Measurements from ENCODE around the gene SEPTIN6. TPM values are rescaled to one million over a fixed set of nuclear protein-coding genes. Genes with fewer than 3 reads are reported as not detected.

Gene SEPTIN6
- total RNA-seq, 1 experiment from 2014 or later = 31.2 TPM

DNA sequence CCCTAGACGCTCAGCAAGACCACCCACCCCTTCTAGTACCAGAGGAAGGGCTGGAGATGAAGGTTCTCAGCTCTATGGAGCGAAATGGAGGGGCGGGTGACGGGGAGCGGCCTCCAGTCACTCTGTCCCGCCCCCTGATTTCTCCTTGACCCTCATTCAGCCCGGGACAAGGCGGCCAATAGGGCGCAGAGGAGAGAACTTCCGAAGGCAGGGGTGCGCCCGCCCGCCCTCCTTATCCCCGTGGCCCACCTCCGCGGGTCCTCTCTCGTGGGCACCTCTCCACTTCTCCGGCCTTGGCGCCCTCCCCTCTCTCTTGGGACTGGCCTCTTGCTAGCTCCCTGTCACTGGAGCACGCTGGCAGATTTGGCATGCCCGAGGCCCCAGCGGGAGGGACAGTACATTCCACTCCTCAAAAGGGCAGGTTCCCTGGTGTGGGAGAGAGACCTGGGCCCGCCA, 1.1 kb upstream of the SEPTIN6 start:
- H3K27ac ChIP-seq (ENCODE audit: low read length) = peak overlapping the region; percentile 74
- ChIA-PET POLR2A (interaction anchor here (0.5 kb wide), 1 partner anchor 1018 kb away, joined by 9 read pairs; no protein-coding TSS in a partner anchor), CTCF (interaction anchor here (0.6 to 1.8 kb wide), 4 partner anchors 36 to 84 kb away, joined by 3 to 5 read pairs (median 4); no protein-coding TSS in a partner anchor)
- intact Hi-C loops (cut with micrococcal nuclease; ENCODE audit: unreplicated experiment) = no loop called here
- H3K36me3 ChIP-seq (ENCODE audit: control insufficient read depth, insufficient read depth, low read length) = no peaks in the 10 kb centered on the region
- H3K9me3 ChIP-seq (ENCODE audit: control insufficient read depth, insufficient read depth, low read depth, low read length) = no peaks in the 10 kb centered on the region
- DNase-seq (ENCODE audit: low read depth, low spot score) = no peak
- H3K4me1 ChIP-seq (ENCODE audit: control insufficient read depth, insufficient read depth, low read length) = peaks cover 6% of the 10 kb centered on the region
- no peak for TF ChIP-seq SIN3A (IDR thresholded peaks at IDR 0.05; ENCODE audit: borderline replicate concordance, insufficient read depth, low read depth, low read length)
- TF ChIP-seq TCF7L2 (IDR thresholded peaks at IDR 0.05; ENCODE audit: low read depth, low read length) = no peak
- TF ChIP-seq POLR2AphosphoS5 (IDR thresholded peaks at IDR 0.05; ENCODE audit: low read depth, low read length) = no peak
- TF ChIP-seq, protein P1, sequence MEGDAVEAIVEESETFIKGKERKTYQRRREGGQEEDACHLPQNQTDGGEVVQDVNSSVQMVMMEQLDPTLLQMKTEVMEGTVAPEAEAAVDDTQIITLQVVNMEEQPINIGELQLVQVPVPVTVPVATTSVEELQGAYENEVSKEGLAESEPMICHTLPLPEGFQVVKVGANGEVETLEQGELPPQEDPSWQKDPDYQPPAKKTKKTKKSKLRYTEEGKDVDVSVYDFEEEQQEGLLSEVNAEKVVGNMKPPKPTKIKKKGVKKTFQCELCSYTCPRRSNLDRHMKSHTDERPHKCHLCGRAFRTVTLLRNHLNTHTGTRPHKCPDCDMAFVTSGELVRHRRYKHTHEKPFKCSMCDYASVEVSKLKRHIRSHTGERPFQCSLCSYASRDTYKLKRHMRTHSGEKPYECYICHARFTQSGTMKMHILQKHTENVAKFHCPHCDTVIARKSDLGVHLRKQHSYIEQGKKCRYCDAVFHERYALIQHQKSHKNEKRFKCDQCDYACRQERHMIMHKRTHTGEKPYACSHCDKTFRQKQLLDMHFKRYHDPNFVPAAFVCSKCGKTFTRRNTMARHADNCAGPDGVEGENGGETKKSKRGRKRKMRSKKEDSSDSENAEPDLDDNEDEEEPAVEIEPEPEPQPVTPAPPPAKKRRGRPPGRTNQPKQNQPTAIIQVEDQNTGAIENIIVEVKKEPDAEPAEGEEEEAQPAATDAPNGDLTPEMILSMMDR (IDR thresholded peaks at IDR 0.05) = no peak
- TF ChIP-seq REST (IDR thresholded peaks at IDR 0.05; ENCODE audit: insufficient read depth in 1 of 2, low read depth in 2 of 2, low read length in 1 of 2) = no peak
- in situ Hi-C loops (cut with HindIII; ENCODE audit: low pct_unique_long_range_greater_than_20kb, low sequenced_read_pairs) = no loop called here
- no peak for ATAC-seq
- H3K4me3 ChIP-seq (ENCODE audit: low read depth in 2 of 2, low read length in 2 of 2) = peak overlapping the region; percentile 71 to 77
- no peaks in the 10 kb centered on the region for H3K27me3 ChIP-seq (ENCODE audit: control insufficient read depth, insufficient read depth, low read length)
- no TSS peak for BruUV-seq (replicated peaks)

- TF ChIP-seq SIN3A (IDR thresholded peaks at IDR 0.05; ENCODE audit: borderline replicate concordance, insufficient read depth, low read depth, low read length) = peak; percentile 60; the same call in 1 of the 2 replicates
- TF ChIP-seq, protein P1 (IDR thresholded peaks at IDR 0.05) = no peak
- TF ChIP-seq REST (IDR thresholded peaks at IDR 0.05; ENCODE audit: insufficient read depth in 1 of 2, low read depth in 2 of 2, low read length in 1 of 2) = no peak
- no peak for TF ChIP-seq POLR2AphosphoS5 (IDR thresholded peaks at IDR 0.05; ENCODE audit: low read depth, low read length)
- TF ChIP-seq TCF7L2 (IDR thresholded peaks at IDR 0.05; ENCODE audit: low read depth, low read length) = no peak
- ATAC-seq (peak; percentile 74), DNase-seq (ENCODE audit: low read depth, low spot score) (no peak)
- ChIA-PET POLR2A (interaction anchor here (0.6 to 1.1 kb wide), 4 partner anchors 51 to 142 kb away, joined by 3 to 4 read pairs (median 3); partner anchors contain the start of gene SOWAHD), CTCF (interaction anchor here (0.5 to 1.4 kb wide), 4 partner anchors 28 to 538 kb away, joined by 3 to 6 read pairs (median 4); no protein-coding TSS in a partner anchor)
- intact Hi-C loops (cut with micrococcal nuclease; ENCODE audit: unreplicated experiment) = no loop called here
- in situ Hi-C loops (cut with HindIII; ENCODE audit: low pct_unique_long_range_greater_than_20kb, low sequenced_read_pairs) = no loop called here
- BruUV-seq (replicated peaks) = no TSS peak
- H3K4me1 ChIP-seq (ENCODE audit: control insufficient read depth, insufficient read depth, low read length) = peaks cover 14% of the 10 kb centered on the region
- peak overlapping the region; percentile 74 for H3K27ac ChIP-seq (ENCODE audit: low read length)
- H3K36me3 ChIP-seq (ENCODE audit: control insufficient read depth, insufficient read depth, low read length) = no peaks in the 10 kb centered on the region
- peak overlapping the region; percentile 71 to 77 for H3K4me3 ChIP-seq (ENCODE audit: low read depth in 2 of 2, low read length in 2 of 2)
- H3K27me3 ChIP-seq (ENCODE audit: control insufficient read depth, insufficient read depth, low read length) = no peaks in the 10 kb centered on the region
- H3K9me3 ChIP-seq (ENCODE audit: control insufficient read depth, insufficient read depth, low read depth, low read length) = no peaks in the 10 kb centered on the region
Measured at GRCh38 chrX:119692191-119693039, 553 bp downstream of the SEPTIN6 start.
